PC-9 (cell line): ENCODE results near the gene HADH. TPM values are rescaled to one million over a fixed set of nuclear protein-coding genes. Genes with fewer than 3 reads are reported as not detected.

ENCODE experiments used
- BruUV-seq: library from RNA; stranded (reverse); fragments of 400-500 nt; replicated peaks from 2 replicates; lab custom pipeline; 2021; lab: Mats Ljungman, UMichigan
- CTCF ChIA-PET: fragments of 300-600 bp; sonication (Branson Sonifier 250); formaldehyde crosslinking; loops from one replicate; lab custom pipeline; 2022; ENCODE audit warnings: antibody characterized with exemption; lab: Charles Lee
- POLR2A ChIA-PET: fragments of 300-600 bp; sonication (Branson Sonifier 250); formaldehyde crosslinking; loops from one replicate; lab custom pipeline; 2022; ENCODE audit warnings: antibody characterized with exemption; ENCODE audit not compliant: unreplicated experiment; lab: Charles Lee
- DNase-seq, 2 experiments: peaks; one replicate each; pipeline versions ENCODE4 v3.0.0 to v3.0.0-alpha.2; 2015 to 2022; ENCODE audit warnings: mixed read lengths in 1 of 2
- H2AFZ ChIP-seq: fragments of 200-600 bp; sonication (generic); 2 replicates; pipeline ENCODE4 v1.8.1; 2017; ENCODE audit warnings: antibody characterized with exemption
- H3F3A ChIP-seq: fragments of 200-600 bp; sonication (generic); 2 replicates; pipeline ENCODE4 v1.8.1; 2017; ENCODE audit warnings: antibody characterized with exemption, mild to moderate bottlenecking, low read depth; ENCODE audit not compliant: insufficient read depth
- H3K27ac ChIP-seq: fragments of 200-600 bp; sonication (generic); 2 replicates; pipeline ENCODE4 v1.6.1; 2016; ENCODE audit warnings: mixed run types
- H3K27me3 ChIP-seq: fragments of 200-600 bp; sonication (generic); 2 replicates; pipeline ENCODE4 v1.6.1; 2016; ENCODE audit warnings: low read depth, mixed run types; ENCODE audit not compliant: insufficient read depth
- H3K36me3 ChIP-seq: fragments of 200-600 bp; sonication (generic); 2 replicates; pipeline ENCODE4 v1.6.1; 2016; ENCODE audit warnings: low read depth, mixed run types
- H3K4me1 ChIP-seq: fragments of 200-600 bp; sonication (generic); replicated peaks from 2 replicates; pipeline ENCODE4 v1.6.1; 2016; ENCODE audit warnings: mixed run types; ENCODE audit not compliant: insufficient read depth
- H3K4me2 ChIP-seq: fragments of 200-600 bp; sonication (generic); 2 replicates; pipeline ENCODE4 v1.6.1; 2017; ENCODE audit warnings: mixed run types
- H3K4me3 ChIP-seq: fragments of 200-600 bp; sonication (generic); 2 replicates; pipeline ENCODE4 v1.6.1; 2016; ENCODE audit warnings: mixed run types
- H3K79me2 ChIP-seq: fragments of 200-600 bp; sonication (generic); 2 replicates; pipeline ENCODE4 v1.6.1; 2017; ENCODE audit warnings: low read depth, mixed run types
- H3K9me2 ChIP-seq: fragments of 200-600 bp; sonication (generic); 2 replicates; pipeline ENCODE4 v1.8.1; 2017; ENCODE audit warnings: mild to moderate bottlenecking; ENCODE audit not compliant: insufficient read depth
- H3K9me3 ChIP-seq: fragments of 200-600 bp; sonication (generic); 2 replicates; pipeline ENCODE4 v1.8.1; 2016; ENCODE audit warnings: low read depth; ENCODE audit not compliant: insufficient read depth
- H4K20me1 ChIP-seq: fragments of 200-600 bp; sonication (generic); 2 replicates; pipeline ENCODE4 v1.8.1; 2017; ENCODE audit not compliant: insufficient read depth
- CTCF ChIP-seq: fragments of 200-600 bp; sonication (generic); conservative IDR thresholded peaks from 2 replicates; pipeline ENCODE4 v1.6.1; 2017; ENCODE audit warnings: mixed run types, antibody characterized with exemption, mild to moderate bottlenecking, moderate library complexity
- EZH2 ChIP-seq: fragments of 200-600 bp; sonication (generic); IDR thresholded peaks from 2 replicates; pipeline ENCODE4 v1.8.0; 2017; ENCODE audit warnings: antibody characterized with exemption, low read depth
- intact Hi-C: fragments of 100-400 bp; cut with micrococcal nuclease; formaldehyde crosslinking; loops from one replicate; pipeline ENCODE4 v1.10.0; 2022; ENCODE audit not compliant: unreplicated experiment
- total RNA-seq: library from RNA; stranded (reverse); gene quantifications from 2 replicates; pipeline ENCODE4 v1.2.3, GENCODE V29; 2021

The HADH gene
- total RNA-seq, 1 experiment from 2014 or later, result 45.0 TPM

GRCh38 chr4:108029731-108030130 lies 40.0 kb downstream of the HADH start:
- POLR2A ChIA-PET, result no interaction called here

GRCh38 chr4:108030332-108030731 lies 40.6 kb downstream of the HADH start:
- Histone ChIP-seq H3K9me2 (no peaks in the 10 kb centered on the region), H3K36me3 (no peaks in the 10 kb centered on the region), H3K4me3 (no peak overlapping the region), H3K27ac (no peak overlapping the region), H3K4me2 (no peak overlapping the region), H2AFZ (no peak overlapping the region), H4K20me1 (no peaks in the 10 kb centered on the region), H3K79me2 (no peaks in the 10 kb centered on the region), H3K27me3 (no peaks in the 10 kb centered on the region), H3F3A (no peaks in the 10 kb centered on the region), H3K4me1 (no peaks in the 10 kb centered on the region), H3K9me3 (no peaks in the 10 kb centered on the region)
- peak; percentile 61 for TF ChIP-seq CTCF
- no peak for TF ChIP-seq EZH2
- peak in 1 of 2 experiments; percentile 15 for DNase-seq
- BruUV-seq, result no TSS peak
- CTCF ChIA-PET, result no interaction called here
- intact Hi-C loops, result loop anchor here (1.0 to 10.0 kb wide), 2 partner anchors 541 to 1364 kb away; no protein-coding TSS in a partner anchor
- POLR2A ChIA-PET, result no interaction called here

More at GRCh38 chr4:108029731-108030130, 40.0 kb downstream of the HADH start:
- Histone ChIP-seq H3K36me3 (no peaks in the 10 kb centered on the region), H3K79me2 (no peaks in the 10 kb centered on the region), H3K4me2 (no peak overlapping the region), H3K4me3 (no peak overlapping the region), H3K9me3 (no peaks in the 10 kb centered on the region), H3K9me2 (no peaks in the 10 kb centered on the region), H3K4me1 (no peaks in the 10 kb centered on the region), H3F3A (no peaks in the 10 kb centered on the region), H3K27me3 (no peaks in the 10 kb centered on the region), H3K27ac (no peak overlapping the region), H4K20me1 (no peaks in the 10 kb centered on the region), H2AFZ (no peak overlapping the region)
- intact Hi-C loops, result loop anchor here (1.0 to 10.0 kb wide), 2 partner anchors 542 to 1365 kb away; no protein-coding TSS in a partner anchor
- CTCF ChIA-PET, result no interaction called here
- TF ChIP-seq CTCF (no peak), EZH2 (no peak)
- no TSS peak for BruUV-seq
- DNase-seq, result no peak

GRCh38 chr4:108031427-108032083 lies 41.9 kb downstream of the HADH start:
- no peaks in the 10 kb centered on the region for H3K9me3 ChIP-seq
- no peaks in the 10 kb centered on the region for H3F3A ChIP-seq
- no peaks in the 10 kb centered on the region for H3K9me2 ChIP-seq
- H3K4me2 ChIP-seq, result no peak overlapping the region
- no TSS peak for BruUV-seq
- no peaks in the 10 kb centered on the region for H3K27me3 ChIP-seq
- H2AFZ ChIP-seq, result no peak overlapping the region
- no peaks in the 10 kb centered on the region for H4K20me1 ChIP-seq
- DNase-seq, result no peak
- no peaks in the 10 kb centered on the region for H3K36me3 ChIP-seq
- intact Hi-C loops, result loop anchor here (10.0 kb wide), 1 partner anchor 1363 kb away; no protein-coding TSS in a partner anchor
- no peak for TF ChIP-seq CTCF
- TF ChIP-seq EZH2, result no peak
- POLR2A ChIA-PET, result no interaction called here
- H3K27ac ChIP-seq, result no peak overlapping the region
- H3K79me2 ChIP-seq, result no peaks in the 10 kb centered on the region
- CTCF ChIA-PET, result no interaction called here
- no peak overlapping the region for H3K4me3 ChIP-seq
- no peaks in the 10 kb centered on the region for H3K4me1 ChIP-seq
